Transverse colon (tissue), 4 donors: Measurements from ENCODE around the gene VPS8. TPM values are rescaled to one million over a fixed set of nuclear protein-coding genes. Genes with fewer than 3 reads are reported as not detected.

Source experiments
- DNase-seq: peaks from one replicate; pipeline ENCODE4 v3.0.0-alpha.2; 2019
- H3K27ac ChIP-seq, 4 donors: fragments of 200-600 bp; sonication (generic); 2 replicates each; pipeline ENCODE4 v1.5.1; 2016 to 2018; ENCODE audit warnings: inconsistent platforms in 4 of 4
- H3K27me3 ChIP-seq: fragments of 200-600 bp; sonication (generic); 2 replicates; pipeline ENCODE4 v1.5.1; 2017; ENCODE audit warnings: inconsistent platforms
- H3K36me3 ChIP-seq, 4 donors: fragments of 200-600 bp; sonication (generic); 2 replicates each; pipeline ENCODE4 v1.5.1; 2017 to 2019; ENCODE audit warnings: inconsistent platforms in 4 of 4
- H3K4me1 ChIP-seq, 4 donors: fragments of 200-600 bp; sonication (generic); 2 replicates each; pipeline ENCODE4 v1.5.1; 2017 to 2020; ENCODE audit warnings: inconsistent platforms in 4 of 4
- H3K4me3 ChIP-seq, 4 donors: fragments of 200-600 bp; sonication (generic); 1 replicate in 1 of 4; 2 replicates in 3 of 4; pipeline versions ENCODE4 v1.5.1 to v1.6.1; 2017 to 2019; ENCODE audit warnings: inconsistent platforms in 4 of 4
- H3K9me3 ChIP-seq, 2 donors: fragments of 200-600 bp; sonication (generic); 2 replicates each; pipeline ENCODE4 v1.5.1; 2017 to 2019; ENCODE audit warnings: inconsistent platforms in 2 of 2
- CTCF ChIP-seq, 5 experiments: fragments of 200-600 bp in 3 of 5; fragments of 450-650 bp in 2 of 5; sonication (generic) in 3 of 5; IDR thresholded peaks; 1 replicate in 2 of 5; 2 replicates in 3 of 5; pipeline ENCODE4 v1.5.1; 2016 to 2017; ENCODE audit warnings: antibody characterized with exemption in 5 of 5, inconsistent platforms in 3 of 5, mild to moderate bottlenecking in 2 of 5, moderate library complexity in 1 of 5
- EP300 ChIP-seq: sonication (generic); formaldehyde crosslinking; IDR thresholded peaks from one replicate; pipeline ENCODE4 v1.6.1; 2017; ENCODE audit warnings: antibody characterized with exemption, low read depth
- POLR2A ChIP-seq: fragments of 450-650 bp; IDR thresholded peaks from one replicate; pipeline ENCODE4 v1.6.1; 2016; ENCODE audit warnings: antibody characterized with exemption, mild to moderate bottlenecking, moderate library complexity
- POLR2AphosphoS5 ChIP-seq, 3 donors: sonication (generic); formaldehyde crosslinking; IDR thresholded peaks; one replicate each; pipeline ENCODE4 v1.6.1; 2016; ENCODE audit warnings: antibody characterized with exemption in 3 of 3
- WGBS, 2 donors: methylation state at CpG; one replicate each; pipeline ENCODE4 v1.1.5; 2018; ENCODE audit warnings: low coverage in 1 of 2; 5-methylcytosine and 5-hydroxymethylcytosine counted together
- in situ Hi-C, 4 donors: fragments of 200-750 bp; cut with MboI; loops; one replicate each; pipeline versions ENCODE4 v1.15.0 to v1.15.1; 2017; ENCODE audit warnings: low sequenced_read_pairs in 3 of 4, low pct_ligation_motif_present in 1 of 4, low pct_unique_long_range_greater_than_20kb in 1 of 4
- intact Hi-C: fragments of 100-400 bp; cut with DNase I; formaldehyde crosslinking; loops from one replicate; pipeline ENCODE4 v1.15.1; 2023; ENCODE audit warnings: low total_unique reads
- total RNA-seq, 4 donors: library from RNA; depleted of rRNA; stranded (reverse); fragments of >200 nt; gene quantifications; one replicate each; pipeline ENCODE4 v1.1.0, GENCODE V29; 2016

Gene VPS8
- total RNA-seq, 4 donors from 2014 or later: 35.8 to 115 (median 70.3) TPM

GRCh38 chr3:185049710-185050109 lies 237.7 kb downstream of the VPS8 start:
- Histone ChIP-seq H3K9me3 (no peaks in the 10 kb centered on the region), H3K4me3 (no peak overlapping the region), H3K27ac (no peak overlapping the region), H3K4me1 (peaks cover 8 to 21% (median 15%) of the 10 kb centered on the region in 4 donors), H3K36me3 (peaks cover 0 to 39% (median 9%) of the 10 kb centered on the region in 4 donors), H3K27me3 (no peaks in the 10 kb centered on the region)
- TF ChIP-seq POLR2A (no peak), EP300 (no peak), POLR2AphosphoS5 (IDR thresholded peaks at IDR 0.05) (no peak), CTCF (IDR thresholded peaks at IDR 0.05) (no peak)
- intact Hi-C loops: no loop called here
- DNase-seq: no peak
- WGBS, 2 donors: 89 to 97% methylated on average over 4 of the region's 4 CpGs
- in situ Hi-C loops: no loop called here

- Histone ChIP-seq H3K36me3 (peaks cover 0 to 46% (median 9%) of the 10 kb centered on the region in 4 donors), H3K4me1 (peaks cover 0 to 5% (median 2%) of the 10 kb centered on the region in 4 donors), H3K27me3 (no peaks in the 10 kb centered on the region), H3K4me3 (no peak overlapping the region), H3K9me3 (peaks cover 0 to 4% of the 10 kb centered on the region in 2 donors), H3K27ac (no peak overlapping the region)
- TF ChIP-seq POLR2AphosphoS5 (IDR thresholded peaks at IDR 0.05) (no peak), EP300 (no peak), CTCF (IDR thresholded peaks at IDR 0.05) (no peak), POLR2A (no peak)
- WGBS, 2 donors: 88% methylated on average over 8 of the region's 8 CpGs; no CpG with 5 or more reads in 1 of the 2 donors
- intact Hi-C loops (no loop called here), in situ Hi-C loops (no loop called here)
- no peak for DNase-seq
Measured at GRCh38 chr3:185051801-185052200, 239.8 kb downstream of the VPS8 start.

- TF ChIP-seq CTCF (IDR thresholded peaks at IDR 0.05) (no peak), POLR2A (no peak), EP300 (no peak), POLR2AphosphoS5 (IDR thresholded peaks at IDR 0.05) (no peak)
- peaks cover 3 to 9% of the 10 kb centered on the region in 2 donors for H3K9me3 ChIP-seq
- WGBS, 2 donors: 89 to 91% methylated on average over 3 to 6 of the region's 6 CpGs
- H3K4me1 ChIP-seq: no peaks in the 10 kb centered on the region
- intact Hi-C loops (no loop called here), in situ Hi-C loops (no loop called here)
- H3K4me3 ChIP-seq: no peak overlapping the region
- peaks cover 0 to 46% (median 9%) of the 10 kb centered on the region in 4 donors for H3K36me3 ChIP-seq
- no peak overlapping the region for H3K27ac ChIP-seq
- DNase-seq: no peak
- H3K27me3 ChIP-seq: no peaks in the 10 kb centered on the region
Measured at GRCh38 chr3:185052631-185053030, 240.7 kb downstream of the VPS8 start.

GRCh38 chr3:185056908-185057307 lies 244.9 kb downstream of the VPS8 start:
- H3K27me3 ChIP-seq: no peaks in the 10 kb centered on the region
- intact Hi-C loops: no loop called here
- H3K4me1 ChIP-seq: no peaks in the 10 kb centered on the region
- DNase-seq: no peak
- H3K4me3 ChIP-seq: no peak overlapping the region
- in situ Hi-C loops: no loop called here
- 86 to 95% methylated on average over 2 of the region's 2 CpGs for WGBS, 2 donors
- H3K9me3 ChIP-seq: peaks cover 12 to 14% of the 10 kb centered on the region in 2 donors
- peaks cover 0 to 32% (median 6%) of the 10 kb centered on the region in 4 donors for H3K36me3 ChIP-seq
- H3K27ac ChIP-seq: no peak overlapping the region
- no peak for TF ChIP-seq POLR2A
- TF ChIP-seq EP300: no peak
- TF ChIP-seq CTCF (IDR thresholded peaks at IDR 0.05): no peak
- TF ChIP-seq POLR2AphosphoS5 (IDR thresholded peaks at IDR 0.05): no peak
